ENCODE measurements around the gene GNA12.
"Not testable (repeated sequence)": the region's sequence is repeated elsewhere in the genome, so short reads cannot be mapped to it uniquely, and the experiment has no call there.

The GNA12 gene

GRCh38 chr7:2738766-2739549 is 105.2 kb downstream of the GNA12 start:
- no peak for DNase-seq

DNA sequence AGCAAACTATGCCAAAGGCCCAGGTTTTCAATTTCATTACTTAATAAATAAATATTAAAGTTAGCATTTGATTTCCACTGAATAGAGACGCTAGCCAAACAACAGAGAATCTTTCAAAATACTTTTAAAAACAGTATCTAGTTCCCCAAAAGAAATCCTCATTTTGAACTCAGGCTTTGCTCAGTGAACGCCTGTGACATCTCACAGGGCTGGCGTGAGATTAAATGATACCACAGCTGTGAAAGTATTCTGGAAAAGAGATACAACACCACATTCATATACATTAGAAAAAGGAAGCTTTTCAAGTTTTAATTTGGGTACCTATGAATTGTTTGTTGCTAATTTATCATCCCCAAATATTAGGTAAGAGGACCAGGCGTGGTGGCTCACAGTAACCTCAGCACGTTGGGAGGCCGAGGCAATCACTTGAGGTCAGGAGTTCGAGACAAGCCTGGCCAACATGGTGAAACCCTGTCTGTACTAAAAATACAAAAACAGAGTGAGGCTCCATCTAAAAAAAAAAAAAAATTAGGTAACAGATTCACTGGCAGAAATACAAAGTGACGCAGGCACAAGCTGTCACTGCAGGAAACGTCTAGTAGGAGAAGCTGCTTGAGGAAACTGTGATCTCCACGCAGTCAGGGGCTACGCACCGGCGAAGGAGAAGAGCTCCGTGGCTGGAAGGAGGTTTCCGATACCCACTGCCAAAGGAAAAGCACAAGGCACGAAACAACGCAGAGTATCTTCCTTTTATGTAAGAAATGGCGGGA is 106.2 kb downstream of the GNA12 start:
- DNase-seq, result no peak

DNA sequence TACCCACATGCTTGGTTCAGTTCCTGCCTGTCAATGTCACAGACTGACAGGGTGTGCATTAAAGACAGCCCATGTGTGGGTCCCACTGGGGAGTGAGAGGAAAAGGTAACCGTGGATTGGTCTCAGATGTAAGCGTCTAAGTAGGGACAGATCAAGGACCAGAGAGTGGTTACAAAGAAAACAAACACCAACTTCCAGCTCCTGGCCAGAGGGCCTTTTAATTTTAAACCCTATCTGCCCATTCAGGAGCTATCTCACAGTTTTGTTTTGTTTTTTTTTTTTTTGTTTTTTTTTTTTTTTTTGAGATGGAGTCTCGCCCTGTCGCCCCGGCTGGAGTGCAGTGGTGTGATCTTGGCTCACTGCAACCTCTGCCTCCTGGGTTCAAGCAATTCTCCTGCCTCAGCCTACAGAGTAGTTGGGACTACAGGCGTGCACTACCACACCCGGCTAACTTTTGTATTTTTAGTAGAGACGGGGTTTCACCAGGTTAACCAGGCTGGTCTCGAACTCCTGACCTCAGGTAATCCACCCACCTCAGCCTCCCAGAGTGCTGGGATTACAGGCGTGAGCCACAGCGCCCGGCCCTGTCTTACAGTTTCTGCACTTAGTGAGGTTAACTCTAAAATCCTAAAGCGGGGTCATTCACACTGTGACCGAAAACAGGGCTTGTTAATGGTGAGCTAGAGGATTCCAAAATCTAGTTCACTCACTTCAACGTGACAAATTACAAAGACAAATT is 106.9 kb downstream of the GNA12 start:
- DNase-seq, result not testable (repeated sequence)

- DNase-seq, result no peak
Observed at GRCh38 chr7:2736411-2736914, 107.6 kb downstream of the GNA12 start.

- DNase-seq, result no peak
Observed at GRCh38 chr7:2735744-2736143, 108.4 kb downstream of the GNA12 start.

- no peak for DNase-seq
Observed at GRCh38 chr7:2734751-2735571, 109.1 kb downstream of the GNA12 start.

DNA sequence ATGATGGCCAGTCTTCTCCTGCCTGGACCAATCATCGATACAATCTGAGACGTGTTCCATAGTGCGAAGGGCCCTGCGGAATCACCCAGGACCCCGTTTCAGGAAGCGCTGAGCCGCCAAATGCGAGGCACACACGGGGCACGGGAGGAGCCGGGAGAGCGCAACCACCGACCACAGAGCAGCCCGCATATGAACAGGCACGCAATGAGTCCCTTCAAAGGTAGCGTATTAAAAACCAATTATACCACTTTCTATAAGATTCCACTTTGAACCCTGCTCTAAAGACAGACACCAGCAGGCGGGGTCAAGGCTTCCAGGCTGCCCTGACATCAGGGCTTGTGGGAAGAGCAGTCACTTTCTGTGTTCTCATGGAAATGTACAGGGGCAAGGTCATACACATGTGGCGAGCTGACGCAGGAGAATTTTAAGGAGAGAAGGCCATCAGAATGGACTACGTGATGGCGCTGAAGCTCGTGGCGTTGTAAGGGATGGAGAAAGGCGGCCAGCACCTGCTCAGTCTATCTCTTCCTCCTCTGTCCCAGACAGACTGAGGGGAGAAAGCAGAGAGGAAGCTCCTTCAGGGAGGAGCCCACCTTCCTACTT is 109.9 kb downstream of the GNA12 start:
- DNase-seq, result no peak

- no peak for DNase-seq
Observed at GRCh38 chr7:2732959-2733584, 111.0 kb downstream of the GNA12 start.

GRCh38 chr7:2732388-2732787 is 111.7 kb downstream of the GNA12 start:
- no peak for DNase-seq

DNA sequence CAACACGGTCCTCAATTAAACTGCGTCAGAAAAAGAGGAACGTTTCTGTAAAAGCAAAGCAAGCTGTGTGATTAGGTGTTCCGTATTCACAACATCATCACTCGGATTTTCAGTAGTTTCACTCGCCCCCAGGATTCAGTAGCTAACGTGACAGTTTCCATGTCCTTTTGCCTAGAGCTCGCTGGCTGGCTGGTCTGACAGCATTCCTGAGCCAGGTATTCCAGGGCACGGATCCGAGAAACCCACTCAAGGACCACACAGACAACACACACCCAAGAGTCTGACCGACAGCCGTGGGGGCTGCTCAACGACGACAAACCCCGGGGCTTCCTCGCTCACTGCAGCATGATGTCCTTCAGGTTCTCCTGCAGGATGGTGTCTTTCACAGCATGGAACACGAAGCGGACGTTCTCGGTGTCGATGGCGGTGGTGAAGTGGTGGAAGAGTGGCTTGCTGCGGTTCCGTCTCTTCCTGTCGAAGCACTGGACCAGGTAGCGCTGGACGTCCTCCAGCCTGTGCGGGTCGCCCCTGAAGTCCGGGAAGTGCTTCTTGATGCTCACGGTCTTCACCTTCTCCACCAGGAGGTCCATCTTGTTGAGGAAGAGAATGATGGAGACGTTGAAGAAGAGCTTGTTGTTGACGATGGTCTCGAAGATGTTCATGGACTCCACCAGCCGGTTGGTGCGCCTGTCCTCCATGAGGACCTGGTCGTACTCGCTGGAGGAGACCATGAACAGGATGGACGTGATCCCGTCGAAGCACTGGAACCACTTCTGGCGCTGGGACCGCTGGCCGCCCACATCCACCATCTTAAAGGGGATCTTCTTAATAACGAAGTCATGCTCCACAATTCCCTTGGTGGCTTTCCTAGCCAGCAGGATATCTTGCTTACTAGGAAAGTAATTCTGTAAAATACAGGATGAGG is 113.0 kb downstream of the GNA12 start:
- DNase-seq, result no peak

DNA sequence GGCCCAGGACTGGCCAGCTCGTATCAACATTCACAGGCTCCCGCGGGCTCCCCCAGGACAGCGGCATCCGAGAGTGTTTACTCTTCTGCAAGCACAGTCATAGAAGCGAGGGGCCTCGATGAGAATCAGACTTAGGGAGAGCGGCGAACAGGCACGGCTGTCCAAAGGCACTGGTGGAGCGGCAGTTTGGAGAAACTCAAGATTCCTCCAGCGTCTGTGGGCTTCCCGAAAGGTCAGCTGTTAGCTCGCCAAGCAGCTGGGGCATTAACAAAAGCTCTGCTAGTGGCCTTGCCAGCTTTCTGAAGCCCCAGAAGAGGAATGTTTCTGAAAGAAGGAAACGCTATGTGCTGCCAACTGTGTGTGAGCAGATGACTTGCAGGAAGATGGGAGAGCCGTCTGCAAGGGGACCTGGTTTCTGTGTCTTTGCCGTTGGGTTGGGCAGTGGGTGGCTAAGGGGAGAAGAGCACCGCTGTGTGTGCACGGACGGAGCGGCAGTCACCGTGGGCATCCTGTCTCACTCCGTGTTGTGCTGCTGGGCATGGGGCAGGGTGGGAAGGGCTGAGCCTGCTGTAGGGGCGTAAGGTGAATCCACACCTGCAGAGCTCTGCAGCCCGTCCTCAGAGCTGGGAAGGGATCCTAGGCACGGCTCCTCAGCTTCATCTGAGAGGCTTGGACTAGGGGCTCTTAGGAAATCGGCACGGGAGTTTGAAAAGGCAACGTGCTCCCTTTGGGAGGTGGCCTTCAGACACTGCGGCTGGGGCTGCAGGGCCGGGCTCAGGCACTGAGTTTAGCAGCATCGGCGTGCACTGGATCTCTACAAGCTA is 114.0 kb downstream of the GNA12 start:
- DNase-seq, result no peak

GRCh38 chr7:2729031-2729892 is 114.8 kb downstream of the GNA12 start:
- no peak for DNase-seq

- DNase-seq, result no peak
Observed at GRCh38 chr7:2728316-2729030, 115.6 kb downstream of the GNA12 start.

DNA sequence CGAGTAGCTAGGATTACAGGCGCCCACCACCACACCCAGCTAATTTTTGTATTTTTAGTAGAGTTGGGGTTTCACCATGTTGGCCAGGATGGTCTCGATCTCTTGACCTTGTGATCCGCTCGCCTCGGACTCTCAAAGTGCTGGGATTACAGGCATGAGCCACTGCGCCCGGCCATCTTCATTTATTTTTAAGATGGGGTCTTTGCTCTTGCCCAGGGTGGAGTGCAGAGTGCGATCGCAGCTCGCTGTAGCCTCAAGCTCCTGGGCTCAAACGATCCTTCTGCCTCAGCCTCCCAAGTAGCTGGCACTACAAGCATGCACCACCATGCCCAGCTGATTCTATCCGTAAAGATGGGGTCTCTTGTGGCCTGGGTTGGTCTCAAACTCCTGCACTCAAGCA is 116.9 kb downstream of the GNA12 start:
- not testable (repeated sequence) for DNase-seq

- DNase-seq, result no peak
Observed at GRCh38 chr7:2726316-2727018, 117.6 kb downstream of the GNA12 start.

DNA sequence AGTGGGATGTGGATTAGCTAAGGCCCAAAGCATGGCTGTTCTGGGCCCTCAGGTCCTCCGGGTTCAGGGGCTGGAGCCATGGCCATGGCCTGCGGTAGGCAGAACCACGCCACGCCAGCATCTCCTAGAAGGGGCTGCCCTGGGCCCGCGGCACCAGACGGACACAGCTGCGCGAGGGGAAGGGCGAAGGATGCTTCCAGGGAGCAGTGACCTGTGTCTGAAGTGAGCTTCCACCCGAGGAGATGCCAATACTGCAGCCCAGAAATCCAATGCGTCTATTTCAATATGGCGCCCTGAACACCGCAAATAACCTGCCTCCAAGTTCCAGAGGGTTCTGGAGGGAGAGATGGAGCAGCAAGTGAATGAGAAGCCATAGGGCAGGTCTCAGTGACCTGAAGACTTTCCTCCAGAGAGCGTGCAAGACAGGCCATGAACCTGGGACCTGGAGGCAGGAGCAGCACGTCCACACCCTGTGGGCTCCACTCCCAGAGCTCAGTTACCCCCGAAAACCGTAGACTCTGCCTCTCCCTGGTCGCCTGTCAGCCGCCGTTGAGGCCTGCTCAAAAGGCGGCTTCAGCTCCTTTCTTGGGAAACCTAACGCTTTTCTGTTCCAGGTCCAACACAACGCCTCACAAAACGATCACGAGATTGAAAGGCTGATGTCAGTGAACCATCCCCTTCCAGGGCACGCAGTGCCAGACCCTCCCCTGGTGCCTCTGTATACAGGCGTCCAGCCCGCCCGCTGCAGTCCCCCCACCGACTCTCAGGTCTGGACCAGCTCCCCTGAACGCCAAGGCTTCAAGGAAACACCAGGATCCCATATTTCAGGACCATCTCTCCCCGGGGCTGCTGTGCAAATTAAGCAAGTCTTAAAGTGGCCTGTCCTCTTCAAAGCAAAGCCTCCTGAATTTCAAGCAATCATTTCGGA is 118.7 kb downstream of the GNA12 start:
- DNase-seq, result no peak
